ENCODE results near the gene ADCY6. TPM values are rescaled to one million over a fixed set of nuclear protein-coding genes. Genes with fewer than 3 reads are reported as not detected.
A peak's percentile ranks its signal among the peaks of the same experiment; 100 is the strongest.

Gene ADCY6
- total RNA-seq, 4 donors from 2014 or later = 11.4 to 13.6 (median 12.6) TPM

DNA sequence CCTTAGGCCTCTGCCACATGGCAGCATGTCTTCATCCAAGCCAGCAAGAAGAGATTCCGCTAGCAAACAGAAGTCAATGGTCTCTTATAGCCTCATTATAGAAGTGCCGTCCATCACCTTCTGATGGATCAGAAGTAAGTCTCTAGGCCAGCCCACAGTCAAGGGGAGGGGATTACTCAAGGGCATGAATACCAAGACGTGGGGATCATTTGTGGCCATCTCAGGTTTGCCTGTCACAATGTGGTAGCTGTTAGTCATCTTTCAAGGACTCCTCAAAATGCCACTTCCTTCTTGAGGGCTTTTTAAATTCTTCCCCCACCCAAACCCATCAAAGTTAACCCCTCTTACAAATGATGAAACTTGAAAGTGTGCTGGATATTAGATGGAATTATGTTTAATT is 8.1 kb upstream of the ADCY6 start:
- TF ChIP-seq, protein P1, sequence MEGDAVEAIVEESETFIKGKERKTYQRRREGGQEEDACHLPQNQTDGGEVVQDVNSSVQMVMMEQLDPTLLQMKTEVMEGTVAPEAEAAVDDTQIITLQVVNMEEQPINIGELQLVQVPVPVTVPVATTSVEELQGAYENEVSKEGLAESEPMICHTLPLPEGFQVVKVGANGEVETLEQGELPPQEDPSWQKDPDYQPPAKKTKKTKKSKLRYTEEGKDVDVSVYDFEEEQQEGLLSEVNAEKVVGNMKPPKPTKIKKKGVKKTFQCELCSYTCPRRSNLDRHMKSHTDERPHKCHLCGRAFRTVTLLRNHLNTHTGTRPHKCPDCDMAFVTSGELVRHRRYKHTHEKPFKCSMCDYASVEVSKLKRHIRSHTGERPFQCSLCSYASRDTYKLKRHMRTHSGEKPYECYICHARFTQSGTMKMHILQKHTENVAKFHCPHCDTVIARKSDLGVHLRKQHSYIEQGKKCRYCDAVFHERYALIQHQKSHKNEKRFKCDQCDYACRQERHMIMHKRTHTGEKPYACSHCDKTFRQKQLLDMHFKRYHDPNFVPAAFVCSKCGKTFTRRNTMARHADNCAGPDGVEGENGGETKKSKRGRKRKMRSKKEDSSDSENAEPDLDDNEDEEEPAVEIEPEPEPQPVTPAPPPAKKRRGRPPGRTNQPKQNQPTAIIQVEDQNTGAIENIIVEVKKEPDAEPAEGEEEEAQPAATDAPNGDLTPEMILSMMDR (IDR thresholded peaks at IDR 0.05 in 4 of 5, conservative IDR thresholded peaks at IDR 0.05 in 1 of 5) = no peak
- no peak for TF ChIP-seq POLR2A (IDR thresholded peaks at IDR 0.05)
- H3K9me3 ChIP-seq = no peaks in the 10 kb centered on the region
- H3K27ac ChIP-seq = no peak overlapping the region
- ATAC-seq = no peak
- DNase-seq = no peak
- no peaks in the 10 kb centered on the region for H3K36me3 ChIP-seq
- H3K4me1 ChIP-seq = peaks cover 4 to 6% of the 10 kb centered on the region in 2 donors
- H3K27me3 ChIP-seq = no peaks in the 10 kb centered on the region
- in situ Hi-C loops (cut with MboI; ENCODE audit: low sequenced_read_pairs in 4 of 4) = loop anchor here (5.0 to 25.0 kb wide), 3 partner anchors 35 to 260 kb away; partner anchors contain the start of gene OR8S1 (in 1 of the 4)
- intact Hi-C loops (cut with DNase I; ENCODE audit: low total_unique reads) = loop anchor here (5.0 kb wide), 2 partner anchors 180 to 255 kb away; no protein-coding TSS in a partner anchor
- H3K4me3 ChIP-seq = no peak overlapping the region

DNA sequence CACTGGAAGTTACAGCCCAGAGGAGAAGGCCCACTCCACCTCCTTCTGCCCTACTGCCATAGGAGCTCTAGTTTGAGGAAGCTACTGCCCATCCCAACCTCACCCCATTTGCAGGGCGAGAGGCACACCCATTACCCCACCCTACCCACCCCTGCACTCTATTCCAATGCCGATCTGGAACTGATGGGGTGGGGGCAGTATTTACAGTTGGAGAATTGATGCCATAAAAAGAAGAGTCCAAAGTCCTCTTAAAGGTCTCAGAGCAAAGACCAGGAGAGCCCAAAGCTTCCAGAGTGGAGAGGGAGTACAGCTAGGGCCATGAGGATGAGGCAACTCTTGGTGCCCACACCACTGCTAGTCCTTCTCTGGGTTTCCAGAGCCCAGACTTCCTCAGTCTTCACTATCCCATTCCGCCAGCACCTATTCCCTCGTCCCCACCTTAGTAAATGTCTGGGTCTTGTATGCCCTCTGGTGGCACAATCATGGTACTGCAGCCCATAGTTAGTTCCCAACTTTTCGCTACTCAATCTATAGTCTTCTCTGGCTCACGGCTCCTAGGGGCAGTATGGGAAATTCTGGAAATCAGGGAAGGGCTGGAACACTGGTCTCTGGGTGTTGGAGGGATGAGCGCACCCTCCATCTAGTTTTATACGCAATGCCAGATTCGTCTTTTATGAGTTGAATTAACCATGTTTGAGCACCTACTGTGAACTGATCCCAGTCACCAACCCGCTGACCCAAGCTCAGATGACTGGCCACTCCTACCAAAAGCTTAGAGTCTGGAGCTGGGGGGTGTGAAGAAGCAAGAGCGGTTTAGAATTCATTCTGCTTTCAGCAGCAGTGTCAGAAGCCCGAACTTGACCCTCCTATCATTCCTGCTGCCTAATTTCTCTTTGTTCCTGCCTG is 6.9 kb upstream of the ADCY6 start:
- Histone ChIP-seq H3K27ac (no peak overlapping the region), H3K4me1 (peaks cover 4 to 6% of the 10 kb centered on the region in 2 donors), H3K4me3 (no peak overlapping the region), H3K9me3 (no peaks in the 10 kb centered on the region), H3K36me3 (no peaks in the 10 kb centered on the region), H3K27me3 (no peaks in the 10 kb centered on the region)
- peak; percentile 22 to 64 for DNase-seq
- TF ChIP-seq, protein P1 (IDR thresholded peaks at IDR 0.05 in 4 of 5, conservative IDR thresholded peaks at IDR 0.05 in 1 of 5) = peak; percentile 92 to 96 (median 95)
- no peak for TF ChIP-seq POLR2A (IDR thresholded peaks at IDR 0.05)
- intact Hi-C loops (cut with DNase I; ENCODE audit: low total_unique reads) = loop anchor here (1.0 to 5.0 kb wide), 3 partner anchors 43 to 254 kb away; no protein-coding TSS in a partner anchor
- ATAC-seq = peak; percentile 94 to 96
- in situ Hi-C loops (cut with MboI; ENCODE audit: low sequenced_read_pairs in 4 of 4) = loop anchor here (5.0 to 25.0 kb wide), 3 partner anchors 34 to 259 kb away; partner anchors contain the start of gene OR8S1 (in 1 of the 4)

DNA sequence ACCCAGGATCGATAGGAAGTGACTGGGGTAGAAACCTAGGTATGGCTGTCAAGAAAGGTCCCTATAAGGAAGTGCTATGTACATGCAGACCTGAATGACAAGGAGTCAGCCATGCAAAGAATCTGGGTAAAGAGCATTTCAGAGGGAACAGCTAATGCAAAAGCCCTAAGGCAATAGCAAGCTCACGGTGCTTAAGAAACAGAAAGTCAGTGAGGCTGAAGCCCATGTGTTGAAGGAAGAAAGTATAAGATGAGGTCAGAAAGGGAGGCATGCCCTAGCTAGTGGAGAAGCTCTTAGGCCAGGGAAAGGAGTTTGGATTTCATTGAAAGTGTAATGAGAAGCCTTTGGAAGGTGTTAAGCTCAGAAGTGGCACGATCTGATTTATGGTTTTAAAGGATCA is 6.0 kb upstream of the ADCY6 start:
- Histone ChIP-seq H3K27ac (no peak overlapping the region), H3K9me3 (no peaks in the 10 kb centered on the region), H3K27me3 (no peaks in the 10 kb centered on the region), H3K4me3 (no peak overlapping the region), H3K36me3 (no peaks in the 10 kb centered on the region), H3K4me1 (peaks cover 5 to 8% of the 10 kb centered on the region in 2 donors)
- DNase-seq = no peak
- in situ Hi-C loops (cut with MboI; ENCODE audit: low sequenced_read_pairs in 4 of 4) (loop anchor here (5.0 to 25.0 kb wide), 3 partner anchors 33 to 258 kb away; partner anchors contain the start of gene OR8S1 (in 1 of the 4)), intact Hi-C loops (cut with DNase I; ENCODE audit: low total_unique reads) (loop anchor here (1.0 to 5.0 kb wide), 3 partner anchors 42 to 253 kb away; no protein-coding TSS in a partner anchor)
- ATAC-seq = no peak
- TF ChIP-seq, protein P1 (IDR thresholded peaks at IDR 0.05 in 4 of 5, conservative IDR thresholded peaks at IDR 0.05 in 1 of 5) = no peak
- TF ChIP-seq POLR2A (IDR thresholded peaks at IDR 0.05) = no peak

DNA sequence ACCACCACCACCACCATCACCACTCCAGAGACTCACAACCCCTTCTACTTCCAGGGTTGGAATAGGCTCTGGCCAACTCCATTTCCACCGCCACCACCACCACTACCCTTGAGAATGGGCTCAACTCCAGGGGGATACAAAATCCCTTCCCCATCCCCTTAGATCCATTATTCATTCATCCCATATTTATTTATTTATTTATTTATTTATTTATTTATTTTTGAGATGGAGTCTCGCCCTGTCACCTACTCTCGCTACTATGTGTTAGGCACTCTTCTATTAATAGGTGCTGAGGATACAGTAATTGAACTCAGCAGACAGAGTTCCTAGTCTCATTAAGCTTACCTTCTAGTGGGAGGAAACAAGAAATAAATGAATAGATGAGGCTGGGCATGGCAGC is 4.8 kb upstream of the ADCY6 start:
- Histone ChIP-seq H3K27me3 (no peaks in the 10 kb centered on the region), H3K9me3 (no peaks in the 10 kb centered on the region), H3K4me1 (peaks cover 8 to 12% of the 10 kb centered on the region in 2 donors), H3K36me3 (no peaks in the 10 kb centered on the region), H3K4me3 (no peak overlapping the region), H3K27ac (no peak overlapping the region)
- in situ Hi-C loops (cut with MboI; ENCODE audit: low sequenced_read_pairs in 4 of 4) = loop anchor here in 1 of 4 donors (25.0 kb wide), 1 partner anchor 256 kb away; the partner anchor contains the start of gene OR8S1
- no peak for TF ChIP-seq POLR2A (IDR thresholded peaks at IDR 0.05)
- TF ChIP-seq, protein P1 (IDR thresholded peaks at IDR 0.05 in 4 of 5, conservative IDR thresholded peaks at IDR 0.05 in 1 of 5) = no peak
- ATAC-seq (no peak), DNase-seq (no peak)
- intact Hi-C loops (cut with DNase I; ENCODE audit: low total_unique reads) = no loop called here

Data from gastrocnemius medialis (tissue), 4 donors.